Measurements from ENCODE around the gene TRIP13. TPM values are rescaled to one million over a fixed set of nuclear protein-coding genes. Genes with fewer than 3 reads are reported as not detected.

Gene TRIP13
- total and polyA plus RNA-seq, 2 of the 4 experiments (the other 2 are of a cell fraction): 17.1 to 35.5 TPM

DNA sequence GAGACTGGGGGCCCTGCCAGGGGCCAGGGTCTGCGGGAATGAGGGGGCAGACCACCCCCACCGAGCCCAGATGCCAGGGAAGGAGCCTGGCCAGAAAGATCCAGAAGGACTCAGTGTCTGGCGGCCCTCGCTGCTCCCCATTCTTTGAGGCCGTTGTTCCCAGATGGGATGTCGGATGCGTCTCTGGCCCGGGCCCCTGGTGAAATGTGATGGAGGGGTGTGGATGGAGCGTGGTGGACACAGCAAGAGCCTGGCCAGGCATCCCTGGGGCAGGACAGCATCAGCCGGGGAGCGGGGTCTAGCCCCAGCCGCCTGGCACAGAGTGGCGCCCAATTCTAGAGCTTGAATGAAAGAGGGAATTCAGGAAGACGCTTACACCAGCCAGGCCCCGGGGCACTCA is 69.7 kb downstream of the TRIP13 start:
- H4K5ac ChIP-seq (ENCODE audit: low read depth, low read length): no peak overlapping the region
- H2BK120ac ChIP-seq (ENCODE audit: low read depth, low read length): peak overlapping the region; percentile 26; the same call in 1 of the 2 replicates
- DNase-seq (no peak), ATAC-seq (ENCODE audit: low read depth) (no peak)
- H2AK9ac ChIP-seq (replicated peaks; ENCODE audit: low read depth, low read length, poor library complexity): no peak overlapping the region
- 90% methylated on average over 12 of the region's 15 CpGs; no CpG with 5 or more reads in 1 of the 2 experiments for WGBS, 2 experiments (ENCODE audit: extremely low coverage in 2 of 2, insufficient read length in 1 of 2)
- BruUV-seq (replicated peaks): no TSS peak
- no peak overlapping the region for H3K4me3 ChIP-seq (ENCODE audit: insufficient read depth, low read depth, low read length)
- H2BK20ac ChIP-seq (ENCODE audit: low read depth, low read length): no peak overlapping the region
- H2BK5ac ChIP-seq (ENCODE audit: low read depth, low read length, poor library complexity, severe bottlenecking): no peak overlapping the region
- no peak overlapping the region for H3K9ac ChIP-seq (ENCODE audit: low read depth, low read length)
- H3K27ac ChIP-seq (ENCODE audit: insufficient read depth, low read length): no peak overlapping the region
- H3K9me3 ChIP-seq (ENCODE audit: control insufficient read depth, insufficient read depth, low read length): peaks cover 3% of the 10 kb centered on the region; the same call in 1 of the 2 replicates
- H3K14ac ChIP-seq (replicated peaks; ENCODE audit: low read depth, low read length): no peak overlapping the region
- no peak overlapping the region for H2AFZ ChIP-seq (replicated peaks; ENCODE audit: low read length, poor library complexity)
- CTCF ChIA-PET: no interaction called here
- intact Hi-C loops (cut with micrococcal nuclease): no loop called here
- H3K4me2 ChIP-seq (ENCODE audit: low read depth, low read length): no peak overlapping the region
- H3K23ac ChIP-seq (ENCODE audit: low read depth, low read length): no peak overlapping the region
- H3K4ac ChIP-seq (ENCODE audit: low read depth, low read length): no peak overlapping the region
- peaks cover 35% of the 10 kb centered on the region for H3K4me1 ChIP-seq (ENCODE audit: control insufficient read depth, insufficient read depth, low read length)
- H3K9me1 ChIP-seq (ENCODE audit: insufficient read depth, low read length): peaks cover 13% of the 10 kb centered on the region
- peaks cover 50% of the 10 kb centered on the region for H3K27me3 ChIP-seq (ENCODE audit: control insufficient read depth, insufficient read depth, low read length)
- H3K18ac ChIP-seq (ENCODE audit: low read depth, low read length): no peak overlapping the region; the same call in 1 of the 2 replicates
- H2AK5ac ChIP-seq (ENCODE audit: low read depth, low read length): 0 out of 2 replicates have a peak overlapping the region, but pooled peaks have one; percentile 17
- TF ChIP-seq NFE2L2 (IDR thresholded peaks at IDR 0.05; ENCODE audit: low read depth, low read length) (no peak), MAZ (IDR thresholded peaks at IDR 0.05; ENCODE audit: borderline replicate concordance, low read depth, low read length) (no peak), SMC3 (IDR thresholded peaks at IDR 0.05; ENCODE audit: low read depth, low read length) (no peak), MAFK (IDR thresholded peaks at IDR 0.05; ENCODE audit: low read depth, low read length) (no peak), FOS (IDR thresholded peaks at IDR 0.05; ENCODE audit: low read depth, low read length) (no peak), RAD21 (IDR thresholded peaks at IDR 0.05; ENCODE audit: low read length) (no peak), BHLHE40 (IDR thresholded peaks at IDR 0.05; ENCODE audit: low read depth, low read length) (no peak), CHD1 (IDR thresholded peaks at IDR 0.05; ENCODE audit: low read depth, low read length) (no peak), CEBPB (IDR thresholded peaks at IDR 0.05; ENCODE audit: low read depth, low read length) (no peak), RCOR1 (IDR thresholded peaks at IDR 0.05; ENCODE audit: insufficient replicate concordance, low read length) (no peak), POLR2A (IDR thresholded peaks at IDR 0.05; ENCODE audit: low read depth, low read length) (no peak), RFX5 (IDR thresholded peaks at IDR 0.05; ENCODE audit: low read depth, low read length) (no peak), MXI1 (IDR thresholded peaks at IDR 0.05; ENCODE audit: borderline replicate concordance, low read depth, low read length) (no peak)
- TF ChIP-seq, protein P1, sequence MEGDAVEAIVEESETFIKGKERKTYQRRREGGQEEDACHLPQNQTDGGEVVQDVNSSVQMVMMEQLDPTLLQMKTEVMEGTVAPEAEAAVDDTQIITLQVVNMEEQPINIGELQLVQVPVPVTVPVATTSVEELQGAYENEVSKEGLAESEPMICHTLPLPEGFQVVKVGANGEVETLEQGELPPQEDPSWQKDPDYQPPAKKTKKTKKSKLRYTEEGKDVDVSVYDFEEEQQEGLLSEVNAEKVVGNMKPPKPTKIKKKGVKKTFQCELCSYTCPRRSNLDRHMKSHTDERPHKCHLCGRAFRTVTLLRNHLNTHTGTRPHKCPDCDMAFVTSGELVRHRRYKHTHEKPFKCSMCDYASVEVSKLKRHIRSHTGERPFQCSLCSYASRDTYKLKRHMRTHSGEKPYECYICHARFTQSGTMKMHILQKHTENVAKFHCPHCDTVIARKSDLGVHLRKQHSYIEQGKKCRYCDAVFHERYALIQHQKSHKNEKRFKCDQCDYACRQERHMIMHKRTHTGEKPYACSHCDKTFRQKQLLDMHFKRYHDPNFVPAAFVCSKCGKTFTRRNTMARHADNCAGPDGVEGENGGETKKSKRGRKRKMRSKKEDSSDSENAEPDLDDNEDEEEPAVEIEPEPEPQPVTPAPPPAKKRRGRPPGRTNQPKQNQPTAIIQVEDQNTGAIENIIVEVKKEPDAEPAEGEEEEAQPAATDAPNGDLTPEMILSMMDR (conservative IDR thresholded peaks at IDR 0.05; ENCODE audit: low read depth, low read length): no peak
- TF ChIP-seq, protein P2, sequence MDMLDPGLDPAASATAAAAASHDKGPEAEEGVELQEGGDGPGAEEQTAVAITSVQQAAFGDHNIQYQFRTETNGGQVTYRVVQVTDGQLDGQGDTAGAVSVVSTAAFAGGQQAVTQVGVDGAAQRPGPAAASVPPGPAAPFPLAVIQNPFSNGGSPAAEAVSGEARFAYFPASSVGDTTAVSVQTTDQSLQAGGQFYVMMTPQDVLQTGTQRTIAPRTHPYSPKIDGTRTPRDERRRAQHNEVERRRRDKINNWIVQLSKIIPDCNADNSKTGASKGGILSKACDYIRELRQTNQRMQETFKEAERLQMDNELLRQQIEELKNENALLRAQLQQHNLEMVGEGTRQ (IDR thresholded peaks at IDR 0.05; ENCODE audit: low read depth, low read length): no peak
- TF ChIP-seq, protein P3, sequence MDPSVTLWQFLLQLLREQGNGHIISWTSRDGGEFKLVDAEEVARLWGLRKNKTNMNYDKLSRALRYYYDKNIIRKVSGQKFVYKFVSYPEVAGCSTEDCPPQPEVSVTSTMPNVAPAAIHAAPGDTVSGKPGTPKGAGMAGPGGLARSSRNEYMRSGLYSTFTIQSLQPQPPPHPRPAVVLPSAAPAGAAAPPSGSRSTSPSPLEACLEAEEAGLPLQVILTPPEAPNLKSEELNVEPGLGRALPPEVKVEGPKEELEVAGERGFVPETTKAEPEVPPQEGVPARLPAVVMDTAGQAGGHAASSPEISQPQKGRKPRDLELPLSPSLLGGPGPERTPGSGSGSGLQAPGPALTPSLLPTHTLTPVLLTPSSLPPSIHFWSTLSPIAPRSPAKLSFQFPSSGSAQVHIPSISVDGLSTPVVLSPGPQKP (IDR thresholded peaks at IDR 0.05; ENCODE audit: borderline replicate concordance, low read depth, low read length): no peak
- H4K91ac ChIP-seq (ENCODE audit: insufficient read depth, low read depth, low read length): no peak overlapping the region
- H4K8ac ChIP-seq (ENCODE audit: low read depth in 2 of 2, low read length in 2 of 2): no peak overlapping the region
- no peak overlapping the region for H3K56ac ChIP-seq (ENCODE audit: extremely low read depth, insufficient read depth, low read length)
- POLR2A ChIA-PET (ENCODE audit: unreplicated experiment): no interaction called here
- H3K79me1 ChIP-seq (ENCODE audit: low read depth in 1 of 2, low read length in 2 of 2): no peaks in the 10 kb centered on the region
- dilution Hi-C loops (cut with HindIII; ENCODE audit: low sequenced_read_pairs, unreplicated experiment): no loop called here
- H4K20me1 ChIP-seq (ENCODE audit: insufficient read depth, low read length): peaks cover 12% of the 10 kb centered on the region; the same call in 1 of the 2 replicates
- no peak overlapping the region for H2BK15ac ChIP-seq (ENCODE audit: low read depth, low read length)
- in situ Hi-C loops (cut with MboI; ENCODE audit: low sequenced_read_pairs): loop anchor here (25.0 kb wide), 1 partner anchor 825 kb away; the partner anchor contains the start of gene MRPL36
- no peaks in the 10 kb centered on the region for H3K36me3 ChIP-seq (ENCODE audit: control insufficient read depth, insufficient read depth, low read length)

Measured in IMR-90 (cell line).